ENCODE results near the gene IFRD1. TPM values are rescaled to one million over a fixed set of nuclear protein-coding genes. Genes with fewer than 3 reads are reported as not detected.

The IFRD1 gene
- total RNA-seq, 1 donor from 2014 or later: 15.1 TPM

GRCh38 chr7:112439476-112439875 lies 10.8 kb upstream of the IFRD1 start:
- H3K9ac ChIP-seq (ENCODE audit: low read depth in 1 of 3, low read length in 3 of 3): no peak overlapping the region
- peaks cover 2 to 7% (median 5%) of the 10 kb centered on the region in 3 donors for H3K4me1 ChIP-seq (ENCODE audit: control insufficient read depth in 3 of 3, insufficient read depth in 3 of 3, low read length in 3 of 3)
- H3K9me3 ChIP-seq (ENCODE audit: control insufficient read depth in 3 of 3, low read length in 3 of 3): no peaks in the 10 kb centered on the region
- no peak overlapping the region for H3K27ac ChIP-seq (ENCODE audit: low read depth, low read length)
- H3K27me3 ChIP-seq (ENCODE audit: control insufficient read depth in 3 of 3, insufficient read depth in 3 of 3, low read length in 3 of 3): no peaks in the 10 kb centered on the region
- no peak overlapping the region for H3K4me3 ChIP-seq (ENCODE audit: low read length in 3 of 3)
- no peaks in the 10 kb centered on the region for H3K36me3 ChIP-seq (ENCODE audit: control insufficient read depth in 3 of 3, insufficient read depth in 3 of 3, low read length in 3 of 3)

- Histone ChIP-seq H3K9me3 (ENCODE audit: control insufficient read depth in 3 of 3, low read length in 3 of 3) (no peaks in the 10 kb centered on the region), H3K4me3 (ENCODE audit: low read length in 3 of 3) (no peak overlapping the region), H3K9ac (ENCODE audit: low read depth in 1 of 3, low read length in 3 of 3) (no peak overlapping the region), H3K36me3 (ENCODE audit: control insufficient read depth in 3 of 3, insufficient read depth in 3 of 3, low read length in 3 of 3) (no peaks in the 10 kb centered on the region), H3K27ac (ENCODE audit: low read depth, low read length) (no peak overlapping the region), H3K27me3 (ENCODE audit: control insufficient read depth in 3 of 3, insufficient read depth in 3 of 3, low read length in 3 of 3) (no peaks in the 10 kb centered on the region), H3K4me1 (ENCODE audit: control insufficient read depth in 3 of 3, insufficient read depth in 3 of 3, low read length in 3 of 3) (peaks cover 0 to 2% (median 2%) of the 10 kb centered on the region in 3 donors)
Measured at GRCh38 chr7:112442210-112442609, 8.1 kb upstream of the IFRD1 start.

GRCh38 chr7:112444505-112444904 lies 5.8 kb upstream of the IFRD1 start:
- no peaks in the 10 kb centered on the region for H3K27me3 ChIP-seq (ENCODE audit: control insufficient read depth in 3 of 3, insufficient read depth in 3 of 3, low read length in 3 of 3)
- no peak overlapping the region for H3K27ac ChIP-seq (ENCODE audit: low read depth, low read length)
- no peak overlapping the region for H3K9ac ChIP-seq (ENCODE audit: low read depth in 1 of 3, low read length in 3 of 3)
- H3K4me3 ChIP-seq (ENCODE audit: low read length in 3 of 3): no peak overlapping the region
- H3K4me1 ChIP-seq (ENCODE audit: control insufficient read depth in 3 of 3, insufficient read depth in 3 of 3, low read length in 3 of 3): peaks cover 5 to 10% (median 9%) of the 10 kb centered on the region in 3 donors
- no peaks in the 10 kb centered on the region for H3K36me3 ChIP-seq (ENCODE audit: control insufficient read depth in 3 of 3, insufficient read depth in 3 of 3, low read length in 3 of 3)
- no peaks in the 10 kb centered on the region for H3K9me3 ChIP-seq (ENCODE audit: control insufficient read depth in 3 of 3, low read length in 3 of 3)

GRCh38 chr7:112446431-112446830 lies 3.8 kb upstream of the IFRD1 start:
- no peak overlapping the region for H3K9ac ChIP-seq (ENCODE audit: low read depth in 1 of 3, low read length in 3 of 3)
- H3K27me3 ChIP-seq (ENCODE audit: control insufficient read depth in 3 of 3, insufficient read depth in 3 of 3, low read length in 3 of 3): no peaks in the 10 kb centered on the region
- no peak overlapping the region for H3K27ac ChIP-seq (ENCODE audit: low read depth, low read length)
- H3K4me3 ChIP-seq (ENCODE audit: low read length in 3 of 3): no peak overlapping the region
- no peaks in the 10 kb centered on the region for H3K9me3 ChIP-seq (ENCODE audit: control insufficient read depth in 3 of 3, low read length in 3 of 3)
- peaks cover 7 to 19% (median 9%) of the 10 kb centered on the region in 3 donors for H3K4me1 ChIP-seq (ENCODE audit: control insufficient read depth in 3 of 3, insufficient read depth in 3 of 3, low read length in 3 of 3)
- H3K36me3 ChIP-seq (ENCODE audit: control insufficient read depth in 3 of 3, insufficient read depth in 3 of 3, low read length in 3 of 3): peaks cover 0 to 4% (median 0%) of the 10 kb centered on the region in 3 donors

GRCh38 chr7:112447406-112447805 lies 2.9 kb upstream of the IFRD1 start:
- H3K27me3 ChIP-seq (ENCODE audit: control insufficient read depth in 3 of 3, insufficient read depth in 3 of 3, low read length in 3 of 3): no peaks in the 10 kb centered on the region
- no peak overlapping the region for H3K4me3 ChIP-seq (ENCODE audit: low read length in 3 of 3)
- no peak overlapping the region for H3K9ac ChIP-seq (ENCODE audit: low read depth in 1 of 3, low read length in 3 of 3)
- H3K4me1 ChIP-seq (ENCODE audit: control insufficient read depth in 3 of 3, insufficient read depth in 3 of 3, low read length in 3 of 3): peaks cover 9 to 23% (median 12%) of the 10 kb centered on the region in 3 donors
- peaks cover 0 to 4% (median 0%) of the 10 kb centered on the region in 3 donors for H3K36me3 ChIP-seq (ENCODE audit: control insufficient read depth in 3 of 3, insufficient read depth in 3 of 3, low read length in 3 of 3)
- no peaks in the 10 kb centered on the region for H3K9me3 ChIP-seq (ENCODE audit: control insufficient read depth in 3 of 3, low read length in 3 of 3)
- no peak overlapping the region for H3K27ac ChIP-seq (ENCODE audit: low read depth, low read length)

GRCh38 chr7:112448381-112448780 lies 1.9 kb upstream of the IFRD1 start:
- Histone ChIP-seq H3K27ac (ENCODE audit: low read depth, low read length) (peak overlapping the region; percentile 99), H3K27me3 (ENCODE audit: control insufficient read depth in 3 of 3, insufficient read depth in 3 of 3, low read length in 3 of 3) (no peaks in the 10 kb centered on the region), H3K9ac (ENCODE audit: low read depth in 1 of 3, low read length in 3 of 3) (peak overlapping the region; percentile 34 to 99 (median 65)), H3K4me3 (ENCODE audit: low read length in 3 of 3) (peak overlapping the region in 1 of 3 donors; percentile 30), H3K9me3 (ENCODE audit: control insufficient read depth in 3 of 3, low read length in 3 of 3) (no peaks in the 10 kb centered on the region), H3K4me1 (ENCODE audit: control insufficient read depth in 3 of 3, insufficient read depth in 3 of 3, low read length in 3 of 3) (peaks cover 9 to 23% (median 20%) of the 10 kb centered on the region in 3 donors), H3K36me3 (ENCODE audit: control insufficient read depth in 3 of 3, insufficient read depth in 3 of 3, low read length in 3 of 3) (peaks cover 0 to 4% (median 0%) of the 10 kb centered on the region in 3 donors)

- Histone ChIP-seq H3K9ac (ENCODE audit: low read depth in 1 of 3, low read length in 3 of 3) (peak overlapping the region; percentile 5 to 99 (median 65)), H3K4me1 (ENCODE audit: control insufficient read depth in 3 of 3, insufficient read depth in 3 of 3, low read length in 3 of 3) (peaks cover 9 to 25% (median 23%) of the 10 kb centered on the region in 3 donors), H3K27me3 (ENCODE audit: control insufficient read depth in 3 of 3, insufficient read depth in 3 of 3, low read length in 3 of 3) (no peaks in the 10 kb centered on the region), H3K36me3 (ENCODE audit: control insufficient read depth in 3 of 3, insufficient read depth in 3 of 3, low read length in 3 of 3) (peaks cover 0 to 4% (median 0%) of the 10 kb centered on the region in 3 donors), H3K4me3 (ENCODE audit: low read length in 3 of 3) (peak overlapping the region in 2 of 3 donors; percentile 30 to 88), H3K27ac (ENCODE audit: low read depth, low read length) (peak overlapping the region; percentile 99), H3K9me3 (ENCODE audit: control insufficient read depth in 3 of 3, low read length in 3 of 3) (no peaks in the 10 kb centered on the region)
Measured at GRCh38 chr7:112448891-112449290, 1.4 kb upstream of the IFRD1 start.

- Histone ChIP-seq H3K4me3 (ENCODE audit: low read length in 3 of 3) (peak overlapping the region; percentile 88 to 97 (median 94)), H3K36me3 (ENCODE audit: control insufficient read depth in 3 of 3, insufficient read depth in 3 of 3, low read length in 3 of 3) (peaks cover 0 to 4% (median 0%) of the 10 kb centered on the region in 3 donors), H3K27ac (ENCODE audit: low read depth, low read length) (peak overlapping the region; percentile 99), H3K9ac (ENCODE audit: low read depth in 1 of 3, low read length in 3 of 3) (peak overlapping the region; percentile 79 to 99 (median 87)), H3K9me3 (ENCODE audit: control insufficient read depth in 3 of 3, low read length in 3 of 3) (no peaks in the 10 kb centered on the region), H3K4me1 (ENCODE audit: control insufficient read depth in 3 of 3, insufficient read depth in 3 of 3, low read length in 3 of 3) (peaks cover 13 to 30% (median 23%) of the 10 kb centered on the region in 3 donors), H3K27me3 (ENCODE audit: control insufficient read depth in 3 of 3, insufficient read depth in 3 of 3, low read length in 3 of 3) (no peaks in the 10 kb centered on the region)
Measured at GRCh38 chr7:112449353-112449752, 907 bp upstream of the IFRD1 start.

- H3K27me3 ChIP-seq (ENCODE audit: control insufficient read depth in 3 of 3, insufficient read depth in 3 of 3, low read length in 3 of 3): no peaks in the 10 kb centered on the region
- H3K27ac ChIP-seq (ENCODE audit: low read depth, low read length): peak overlapping the region; percentile 99
- H3K36me3 ChIP-seq (ENCODE audit: control insufficient read depth in 3 of 3, insufficient read depth in 3 of 3, low read length in 3 of 3): peaks cover 0 to 5% (median 4%) of the 10 kb centered on the region in 3 donors
- peak overlapping the region; percentile 88 to 97 (median 94) for H3K4me3 ChIP-seq (ENCODE audit: low read length in 3 of 3)
- peak overlapping the region; percentile 98 to 99 (median 99) for H3K9ac ChIP-seq (ENCODE audit: low read depth in 1 of 3, low read length in 3 of 3)
- H3K4me1 ChIP-seq (ENCODE audit: control insufficient read depth in 3 of 3, insufficient read depth in 3 of 3, low read length in 3 of 3): peaks cover 15 to 35% (median 23%) of the 10 kb centered on the region in 3 donors
- no peaks in the 10 kb centered on the region for H3K9me3 ChIP-seq (ENCODE audit: control insufficient read depth in 3 of 3, low read length in 3 of 3)
Measured at GRCh38 chr7:112450807-112451761, 824 bp downstream of the IFRD1 start.

All from skeletal muscle tissue (tissue), 4 donors.